GM23338 (cell line): Measurements from ENCODE around the gene DDX20.

ENCODE experiments used
- EZH2 ChIP-seq: fragments of 200-600 bp; sonication (generic); IDR thresholded peaks from one replicate; pipeline ENCODE4 v1.8.0; 2017; ENCODE audit warnings: antibody characterized with exemption, mild to moderate bottlenecking, low read depth; ENCODE audit not compliant: unreplicated experiment
- EZH2phosphoT487 ChIP-seq: fragments of 200-600 bp; sonication (generic); IDR thresholded peaks from one replicate; pipeline ENCODE4 v1.8.1; 2018; ENCODE audit warnings: antibody characterized with exemption; ENCODE audit not compliant: unreplicated experiment
- POLR2AphosphoS5 ChIP-seq: IDR thresholded peaks from 2 replicates; pipeline ENCODE4 v1.6.1; 2016; ENCODE audit warnings: antibody characterized with exemption, low read depth
- TF ChIP-seq, protein P1 (sequence below), 2 experiments: fragments of 200-600 bp in 1 of 2; sonication (generic) in 1 of 2; conservative IDR thresholded peaks; 2 replicates each; pipeline versions ENCODE4 v1.5.1 to v1.6.1; 2016 to 2017; ENCODE audit warnings: antibody characterized with exemption in 2 of 2, low read depth in 2 of 2, mild to moderate bottlenecking in 2 of 2, moderate library complexity in 1 of 2
- TF ChIP-seq, protein P2 (sequence below): IDR thresholded peaks from one replicate; pipeline ENCODE4 v1.6.1; 2018; ENCODE audit warnings: antibody characterized with exemption; ENCODE audit not compliant: unreplicated experiment

DNA sequence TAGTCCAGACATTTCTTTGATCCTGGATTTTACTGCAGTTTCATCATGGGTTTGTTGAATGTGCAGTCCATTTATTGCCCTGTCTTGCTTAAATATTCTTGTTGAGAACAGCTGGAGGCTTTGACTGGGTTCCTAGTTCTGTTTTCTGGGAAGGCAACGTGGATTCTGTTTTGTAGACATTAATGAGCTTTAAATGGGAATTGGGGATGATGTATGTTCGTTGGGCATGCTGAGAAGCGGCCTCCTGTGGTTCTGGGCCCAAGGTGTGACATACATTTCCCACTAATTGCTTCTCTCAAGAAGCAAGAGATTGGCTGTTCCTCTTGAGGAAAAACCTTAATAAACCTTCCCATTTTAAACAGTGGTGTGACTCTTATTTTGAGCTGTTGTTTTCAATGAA lies 39.4 kb upstream of the DDX20 start:
- TF ChIP-seq, protein P1, sequence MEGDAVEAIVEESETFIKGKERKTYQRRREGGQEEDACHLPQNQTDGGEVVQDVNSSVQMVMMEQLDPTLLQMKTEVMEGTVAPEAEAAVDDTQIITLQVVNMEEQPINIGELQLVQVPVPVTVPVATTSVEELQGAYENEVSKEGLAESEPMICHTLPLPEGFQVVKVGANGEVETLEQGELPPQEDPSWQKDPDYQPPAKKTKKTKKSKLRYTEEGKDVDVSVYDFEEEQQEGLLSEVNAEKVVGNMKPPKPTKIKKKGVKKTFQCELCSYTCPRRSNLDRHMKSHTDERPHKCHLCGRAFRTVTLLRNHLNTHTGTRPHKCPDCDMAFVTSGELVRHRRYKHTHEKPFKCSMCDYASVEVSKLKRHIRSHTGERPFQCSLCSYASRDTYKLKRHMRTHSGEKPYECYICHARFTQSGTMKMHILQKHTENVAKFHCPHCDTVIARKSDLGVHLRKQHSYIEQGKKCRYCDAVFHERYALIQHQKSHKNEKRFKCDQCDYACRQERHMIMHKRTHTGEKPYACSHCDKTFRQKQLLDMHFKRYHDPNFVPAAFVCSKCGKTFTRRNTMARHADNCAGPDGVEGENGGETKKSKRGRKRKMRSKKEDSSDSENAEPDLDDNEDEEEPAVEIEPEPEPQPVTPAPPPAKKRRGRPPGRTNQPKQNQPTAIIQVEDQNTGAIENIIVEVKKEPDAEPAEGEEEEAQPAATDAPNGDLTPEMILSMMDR (conservative IDR thresholded peaks at IDR 0.05; ENCODE audit: low read depth in 2 of 2), result no peak
- TF ChIP-seq EZH2phosphoT487 (no peak), EZH2 (no peak), POLR2AphosphoS5 (no peak)
- TF ChIP-seq, protein P2, sequence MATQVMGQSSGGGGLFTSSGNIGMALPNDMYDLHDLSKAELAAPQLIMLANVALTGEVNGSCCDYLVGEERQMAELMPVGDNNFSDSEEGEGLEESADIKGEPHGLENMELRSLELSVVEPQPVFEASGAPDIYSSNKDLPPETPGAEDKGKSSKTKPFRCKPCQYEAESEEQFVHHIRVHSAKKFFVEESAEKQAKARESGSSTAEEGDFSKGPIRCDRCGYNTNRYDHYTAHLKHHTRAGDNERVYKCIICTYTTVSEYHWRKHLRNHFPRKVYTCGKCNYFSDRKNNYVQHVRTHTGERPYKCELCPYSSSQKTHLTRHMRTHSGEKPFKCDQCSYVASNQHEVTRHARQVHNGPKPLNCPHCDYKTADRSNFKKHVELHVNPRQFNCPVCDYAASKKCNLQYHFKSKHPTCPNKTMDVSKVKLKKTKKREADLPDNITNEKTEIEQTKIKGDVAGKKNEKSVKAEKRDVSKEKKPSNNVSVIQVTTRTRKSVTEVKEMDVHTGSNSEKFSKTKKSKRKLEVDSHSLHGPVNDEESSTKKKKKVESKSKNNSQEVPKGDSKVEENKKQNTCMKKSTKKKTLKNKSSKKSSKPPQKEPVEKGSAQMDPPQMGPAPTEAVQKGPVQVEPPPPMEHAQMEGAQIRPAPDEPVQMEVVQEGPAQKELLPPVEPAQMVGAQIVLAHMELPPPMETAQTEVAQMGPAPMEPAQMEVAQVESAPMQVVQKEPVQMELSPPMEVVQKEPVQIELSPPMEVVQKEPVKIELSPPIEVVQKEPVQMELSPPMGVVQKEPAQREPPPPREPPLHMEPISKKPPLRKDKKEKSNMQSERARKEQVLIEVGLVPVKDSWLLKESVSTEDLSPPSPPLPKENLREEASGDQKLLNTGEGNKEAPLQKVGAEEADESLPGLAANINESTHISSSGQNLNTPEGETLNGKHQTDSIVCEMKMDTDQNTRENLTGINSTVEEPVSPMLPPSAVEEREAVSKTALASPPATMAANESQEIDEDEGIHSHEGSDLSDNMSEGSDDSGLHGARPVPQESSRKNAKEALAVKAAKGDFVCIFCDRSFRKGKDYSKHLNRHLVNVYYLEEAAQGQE, result no peak
